Measurements from ENCODE around the gene ERICH4.

DNA sequence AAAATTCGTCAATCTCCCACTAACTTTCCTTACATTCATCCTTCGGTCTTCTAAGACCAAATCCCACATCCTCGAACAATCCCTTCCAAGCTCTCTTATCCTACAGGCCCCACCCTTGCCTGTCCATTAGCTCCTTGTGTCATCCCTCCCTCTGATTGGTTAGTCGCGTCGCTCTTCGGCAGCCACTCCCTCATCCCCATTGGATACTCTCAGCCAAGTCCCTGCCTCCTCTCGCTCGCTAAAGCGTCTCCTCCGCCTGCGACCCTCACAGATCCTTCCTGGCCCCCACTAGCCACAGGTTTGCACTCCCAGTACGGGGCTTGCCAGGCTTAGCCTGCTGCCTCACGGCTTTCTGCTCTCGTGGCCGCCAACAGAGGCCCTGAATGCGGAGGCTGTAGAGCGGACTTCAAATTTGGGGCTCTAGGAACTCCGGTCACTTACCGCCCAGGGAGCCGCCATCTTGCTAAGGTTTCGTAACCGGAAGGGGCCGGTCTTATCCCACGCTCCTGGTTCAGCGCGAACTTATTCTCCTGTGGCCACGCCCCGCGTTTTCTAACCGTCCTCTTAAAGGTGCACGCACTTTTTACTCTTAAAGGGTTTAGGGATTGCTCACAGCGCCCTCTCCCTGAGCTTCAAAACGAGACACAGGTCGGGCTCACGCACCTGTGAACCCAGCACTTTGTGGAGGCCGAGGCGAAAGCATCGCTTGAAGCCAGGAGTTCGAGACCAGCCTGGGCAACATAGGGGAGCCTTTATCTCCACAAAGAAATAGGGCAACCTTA, 3.3 kb upstream of the ERICH4 start, which contains the start of gene DMAC2:
- TF ChIP-seq, protein P1, sequence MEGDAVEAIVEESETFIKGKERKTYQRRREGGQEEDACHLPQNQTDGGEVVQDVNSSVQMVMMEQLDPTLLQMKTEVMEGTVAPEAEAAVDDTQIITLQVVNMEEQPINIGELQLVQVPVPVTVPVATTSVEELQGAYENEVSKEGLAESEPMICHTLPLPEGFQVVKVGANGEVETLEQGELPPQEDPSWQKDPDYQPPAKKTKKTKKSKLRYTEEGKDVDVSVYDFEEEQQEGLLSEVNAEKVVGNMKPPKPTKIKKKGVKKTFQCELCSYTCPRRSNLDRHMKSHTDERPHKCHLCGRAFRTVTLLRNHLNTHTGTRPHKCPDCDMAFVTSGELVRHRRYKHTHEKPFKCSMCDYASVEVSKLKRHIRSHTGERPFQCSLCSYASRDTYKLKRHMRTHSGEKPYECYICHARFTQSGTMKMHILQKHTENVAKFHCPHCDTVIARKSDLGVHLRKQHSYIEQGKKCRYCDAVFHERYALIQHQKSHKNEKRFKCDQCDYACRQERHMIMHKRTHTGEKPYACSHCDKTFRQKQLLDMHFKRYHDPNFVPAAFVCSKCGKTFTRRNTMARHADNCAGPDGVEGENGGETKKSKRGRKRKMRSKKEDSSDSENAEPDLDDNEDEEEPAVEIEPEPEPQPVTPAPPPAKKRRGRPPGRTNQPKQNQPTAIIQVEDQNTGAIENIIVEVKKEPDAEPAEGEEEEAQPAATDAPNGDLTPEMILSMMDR (IDR thresholded peaks at IDR 0.05) = peak; percentile 76
- TF ChIP-seq ZFX (IDR thresholded peaks at IDR 0.05; ENCODE audit: borderline replicate concordance) = no peak

Data from 22Rv1 (cell line).